ENCODE results near the gene IRF5. TPM values are rescaled to one million over a fixed set of nuclear protein-coding genes. Genes with fewer than 3 reads are reported as not detected.

IRF5 gene
- total RNA-seq, 2 donors from 2014 or later, result 2.7 to 4.4 TPM

DNA sequence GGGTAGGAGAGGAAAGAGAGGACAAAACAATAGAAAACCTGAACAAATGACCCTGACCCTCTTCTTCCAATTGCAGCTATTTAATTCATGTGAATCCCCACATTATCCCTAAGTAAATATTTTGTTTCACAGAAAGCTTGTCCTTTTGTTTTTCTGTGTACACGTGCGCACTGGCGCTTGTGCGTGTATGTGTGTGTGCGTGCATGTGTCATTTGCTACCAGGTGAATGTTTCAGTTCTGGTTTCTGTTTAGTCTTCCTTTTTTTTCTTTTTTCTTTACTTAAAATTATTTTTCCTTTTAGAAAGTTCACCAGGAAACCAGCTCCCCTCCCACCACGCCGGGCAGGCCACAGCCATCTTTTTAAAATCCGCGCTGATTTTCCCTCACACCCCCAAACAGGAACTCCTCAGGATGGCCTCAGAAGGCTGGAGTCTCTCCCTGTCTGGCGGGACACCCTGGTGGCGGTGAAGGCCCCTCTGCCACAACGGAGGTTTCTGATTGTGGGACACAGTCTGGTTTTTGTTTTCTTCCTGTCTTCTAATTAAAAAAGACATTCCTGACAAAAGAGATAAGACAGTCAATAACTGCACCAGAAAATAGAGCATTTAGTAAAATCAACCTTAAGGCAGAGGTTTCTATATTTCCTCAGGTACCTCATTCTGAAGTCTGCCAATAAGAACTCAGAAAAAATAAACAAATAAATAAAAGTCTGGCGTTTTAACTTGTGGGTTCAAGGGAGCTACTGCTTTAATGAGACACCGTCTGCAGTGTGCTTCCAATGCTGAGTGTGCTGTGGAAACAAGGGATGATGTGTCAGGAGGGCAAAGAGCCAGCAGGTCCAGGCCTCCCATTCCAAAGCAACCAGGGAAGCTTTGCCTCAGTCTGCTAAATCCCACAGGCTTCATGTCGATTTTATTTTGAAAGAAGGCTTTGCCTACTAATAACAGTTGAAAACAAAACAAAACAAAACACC is 17.4 kb downstream of the IRF5 start:
- Histone ChIP-seq H3K36me3 (peaks cover 73% of the 10 kb centered on the region), H3K4me3 (no peak overlapping the region)
- TF ChIP-seq CTCF (IDR thresholded peaks at IDR 0.05), result no peak

DNA sequence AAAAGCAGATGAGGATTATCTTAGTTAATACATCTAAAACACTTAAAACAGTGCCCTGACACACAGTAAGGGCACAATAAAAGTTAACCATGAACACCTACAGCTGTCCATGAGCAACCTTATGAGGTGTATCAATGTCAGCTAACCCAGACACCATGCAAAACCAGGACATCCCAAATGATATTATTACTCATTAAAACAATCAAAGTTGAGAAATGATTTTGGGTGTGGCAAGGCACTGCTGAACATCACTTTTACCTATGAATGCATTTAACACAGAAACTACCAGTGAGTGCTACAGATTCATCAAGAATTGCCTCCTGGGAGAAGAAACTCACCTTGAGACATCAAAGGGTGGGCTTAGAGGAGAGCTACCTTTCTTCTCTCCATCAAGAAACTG is 18.3 kb downstream of the IRF5 start:
- TF ChIP-seq CTCF (IDR thresholded peaks at IDR 0.05), result no peak
- H3K4me3 ChIP-seq, result no peak overlapping the region
- H3K4me1 ChIP-seq, result no peaks in the 10 kb centered on the region
- no peaks in the 10 kb centered on the region for H3K9me3 ChIP-seq
- H3K27ac ChIP-seq, result no peak overlapping the region
- no peaks in the 10 kb centered on the region for H3K27me3 ChIP-seq
- peaks cover 73% of the 10 kb centered on the region for H3K36me3 ChIP-seq
- no peak for DNase-seq (ENCODE audit: low spot score)

More for the DNA sequence above, 17.4 kb downstream of the IRF5 start:
- H3K27me3 ChIP-seq, result no peaks in the 10 kb centered on the region
- H3K9me3 ChIP-seq, result no peaks in the 10 kb centered on the region
- no peaks in the 10 kb centered on the region for H3K4me1 ChIP-seq
- no peak overlapping the region for H3K27ac ChIP-seq
- no peak for DNase-seq (ENCODE audit: low spot score)

- H3K27me3 ChIP-seq, result no peaks in the 10 kb centered on the region
- H3K4me3 ChIP-seq, result no peak overlapping the region
- no peaks in the 10 kb centered on the region for H3K9me3 ChIP-seq
- no peak for TF ChIP-seq CTCF (IDR thresholded peaks at IDR 0.05)
- no peaks in the 10 kb centered on the region for H3K4me1 ChIP-seq
- H3K36me3 ChIP-seq, result peaks cover 64% of the 10 kb centered on the region
- no peak overlapping the region for H3K27ac ChIP-seq
- DNase-seq (ENCODE audit: low spot score), result no peak
Measured at GRCh38 chr7:128959296-128959695, 21.6 kb downstream of the IRF5 start.

- Histone ChIP-seq H3K9me3 (no peaks in the 10 kb centered on the region), H3K27ac (no peak overlapping the region), H3K36me3 (peaks cover 57% of the 10 kb centered on the region), H3K27me3 (no peaks in the 10 kb centered on the region), H3K4me1 (no peaks in the 10 kb centered on the region), H3K4me3 (no peak overlapping the region)
- no peak for DNase-seq (ENCODE audit: low spot score)
- TF ChIP-seq CTCF (IDR thresholded peaks at IDR 0.05), result no peak
Measured at GRCh38 chr7:128961030-128961659, 23.4 kb downstream of the IRF5 start.

DNA sequence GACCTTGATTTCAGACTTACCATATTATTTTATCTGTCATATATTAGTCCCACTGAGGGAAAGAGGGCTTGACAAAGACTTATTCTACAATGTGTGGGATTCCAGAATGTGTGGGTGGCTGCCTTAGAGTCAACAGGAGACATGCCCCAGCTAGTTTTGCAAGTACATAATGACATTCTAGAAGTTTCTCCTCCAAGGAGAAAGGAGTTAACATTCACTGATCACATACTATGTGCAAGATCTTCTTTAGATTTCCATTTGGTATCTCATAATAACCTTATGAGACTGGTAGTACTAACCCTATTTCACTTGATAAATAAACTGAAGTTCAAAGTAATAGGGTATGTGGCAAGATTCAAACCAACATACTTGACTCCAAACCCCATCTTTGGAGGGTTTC is 25.2 kb downstream of the IRF5 start:
- no peaks in the 10 kb centered on the region for H3K4me1 ChIP-seq
- H3K36me3 ChIP-seq, result peaks cover 57% of the 10 kb centered on the region
- no peak for TF ChIP-seq CTCF (IDR thresholded peaks at IDR 0.05)
- H3K4me3 ChIP-seq, result no peak overlapping the region
- no peaks in the 10 kb centered on the region for H3K27me3 ChIP-seq
- H3K9me3 ChIP-seq, result no peaks in the 10 kb centered on the region
- DNase-seq (ENCODE audit: low spot score), result no peak
- H3K27ac ChIP-seq, result no peak overlapping the region
